Omental fat pad (tissue), 4 donors: ENCODE measurements around the gene UBAC1. TPM values are rescaled to one million over a fixed set of nuclear protein-coding genes. Genes with fewer than 3 reads are reported as not detected.

Source experiments
- ATAC-seq: fragments of 150-250 bp; one replicate; pipeline ENCODE4 v1.9.1; 2016; ENCODE audit warnings: mild to moderate bottlenecking, moderate library complexity; ENCODE audit not compliant: low FRiP score
- DNase-seq: peaks from one replicate; pipeline ENCODE4 v3.0.0-alpha.2; 2019; ENCODE audit warnings: low spot score
- CTCF ChIP-seq, 3 donors: fragments of 450-650 bp; IDR thresholded peaks; one replicate each; pipeline ENCODE4 v1.5.1; 2016 to 2017; ENCODE audit warnings: antibody characterized with exemption in 3 of 3, mild to moderate bottlenecking in 3 of 3, moderate library complexity in 2 of 3
- total RNA-seq, 4 donors: library from RNA; depleted of rRNA; stranded (reverse); fragments of >200 nt; gene quantifications; one replicate each; pipeline ENCODE4 v1.1.0, GENCODE V29; 2016

Gene UBAC1
- total RNA-seq, 4 donors from 2014 or later = 28.4 to 56.7 (median 34.6) TPM

- ATAC-seq (no peak), DNase-seq (no peak)
- TF ChIP-seq CTCF (IDR thresholded peaks at IDR 0.05) = no peak
Measured at GRCh38 chr9:135959814-135960213, 1.4 kb downstream of the UBAC1 start.

- TF ChIP-seq CTCF (IDR thresholded peaks at IDR 0.05) = no peak
- ATAC-seq (no peak), DNase-seq (no peak)
Measured at GRCh38 chr9:135958485-135958884, 2.7 kb downstream of the UBAC1 start.

- ATAC-seq (no peak), DNase-seq (no peak)
- no peak for TF ChIP-seq CTCF (IDR thresholded peaks at IDR 0.05)
Measured at GRCh38 chr9:135957431-135957830, 3.7 kb downstream of the UBAC1 start.

- ATAC-seq (no peak), DNase-seq (no peak)
- TF ChIP-seq CTCF (IDR thresholded peaks at IDR 0.05) = no peak
Measured at GRCh38 chr9:135956802-135957174, 4.4 kb downstream of the UBAC1 start.

GRCh38 chr9:135955934-135956801 lies 5.0 kb downstream of the UBAC1 start:
- TF ChIP-seq CTCF (IDR thresholded peaks at IDR 0.05) = no peak
- ATAC-seq (no peak), DNase-seq (no peak)

GRCh38 chr9:135952664-135953206 lies 8.4 kb downstream of the UBAC1 start:
- DNase-seq = no peak
- no peak for ATAC-seq
- no peak for TF ChIP-seq CTCF (IDR thresholded peaks at IDR 0.05)
